Vagina (tissue), 2 donors: ENCODE measurements around the gene PPFIA4.

Experiments
- POLR2A ChIP-seq, 2 donors: fragments of 450-650 bp; IDR thresholded peaks; one replicate each; pipeline ENCODE4 v1.6.1; 2017; ENCODE audit warnings: antibody characterized with exemption in 2 of 2, mild to moderate bottlenecking in 2 of 2, moderate library complexity in 2 of 2
- POLR2AphosphoS5 ChIP-seq, 2 donors: sonication (generic); formaldehyde crosslinking; IDR thresholded peaks; one replicate each; pipeline ENCODE4 v1.9.0; 2017; ENCODE audit warnings: antibody characterized with exemption in 2 of 2, mild to moderate bottlenecking in 2 of 2, low read depth in 1 of 2; ENCODE audit not compliant: insufficient read depth in 1 of 2
- TF ChIP-seq, protein P1 (sequence below), 3 experiments: fragments of 450-650 bp in 2 of 3; fragments of 200-600 bp in 1 of 3; sonication (generic) in 1 of 3; IDR thresholded peaks; one replicate each; pipeline ENCODE4 v1.5.1; 2017 to 2019; ENCODE audit warnings: antibody characterized with exemption in 3 of 3, mild to moderate bottlenecking in 2 of 3, moderate library complexity in 2 of 3

DNA sequence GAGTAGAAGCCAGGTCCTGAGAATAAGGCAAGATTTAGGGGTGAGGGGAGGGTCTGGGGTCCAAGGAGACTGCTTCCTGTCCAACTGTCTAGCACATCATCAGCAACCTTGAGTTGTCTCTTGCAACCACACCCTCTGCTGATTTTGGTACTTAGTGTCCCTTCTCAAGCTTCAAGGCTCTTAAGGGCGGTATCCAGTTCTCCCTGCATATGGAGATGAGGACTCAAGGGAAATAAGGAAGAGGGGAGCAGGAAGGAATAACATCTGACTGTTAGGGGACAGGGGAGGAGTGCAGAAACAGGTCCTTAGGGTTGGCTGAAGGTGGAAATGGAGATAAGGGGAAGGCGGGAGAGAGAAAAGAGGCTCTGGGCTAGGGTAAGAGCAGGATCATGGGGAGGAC, 47.2 kb downstream of the PPFIA4 start:
- TF ChIP-seq, protein P1, sequence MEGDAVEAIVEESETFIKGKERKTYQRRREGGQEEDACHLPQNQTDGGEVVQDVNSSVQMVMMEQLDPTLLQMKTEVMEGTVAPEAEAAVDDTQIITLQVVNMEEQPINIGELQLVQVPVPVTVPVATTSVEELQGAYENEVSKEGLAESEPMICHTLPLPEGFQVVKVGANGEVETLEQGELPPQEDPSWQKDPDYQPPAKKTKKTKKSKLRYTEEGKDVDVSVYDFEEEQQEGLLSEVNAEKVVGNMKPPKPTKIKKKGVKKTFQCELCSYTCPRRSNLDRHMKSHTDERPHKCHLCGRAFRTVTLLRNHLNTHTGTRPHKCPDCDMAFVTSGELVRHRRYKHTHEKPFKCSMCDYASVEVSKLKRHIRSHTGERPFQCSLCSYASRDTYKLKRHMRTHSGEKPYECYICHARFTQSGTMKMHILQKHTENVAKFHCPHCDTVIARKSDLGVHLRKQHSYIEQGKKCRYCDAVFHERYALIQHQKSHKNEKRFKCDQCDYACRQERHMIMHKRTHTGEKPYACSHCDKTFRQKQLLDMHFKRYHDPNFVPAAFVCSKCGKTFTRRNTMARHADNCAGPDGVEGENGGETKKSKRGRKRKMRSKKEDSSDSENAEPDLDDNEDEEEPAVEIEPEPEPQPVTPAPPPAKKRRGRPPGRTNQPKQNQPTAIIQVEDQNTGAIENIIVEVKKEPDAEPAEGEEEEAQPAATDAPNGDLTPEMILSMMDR (IDR thresholded peaks at IDR 0.05): no peak
- no peak for TF ChIP-seq POLR2AphosphoS5 (IDR thresholded peaks at IDR 0.05; ENCODE audit: insufficient read depth in 1 of 2, low read depth in 1 of 2)
- no peak for TF ChIP-seq POLR2A (IDR thresholded peaks at IDR 0.05)
